ENCODE results near the gene MYL12B. TPM values are rescaled to one million over a fixed set of nuclear protein-coding genes. Genes with fewer than 3 reads are reported as not detected.
"Not testable (repeated sequence)": the region's sequence is repeated elsewhere in the genome, so short reads cannot be mapped to it uniquely, and the experiment has no call there.

Gene MYL12B
- total and polyA plus RNA-seq, 5 donors, result 171 to 343 (median 176) TPM

DNA sequence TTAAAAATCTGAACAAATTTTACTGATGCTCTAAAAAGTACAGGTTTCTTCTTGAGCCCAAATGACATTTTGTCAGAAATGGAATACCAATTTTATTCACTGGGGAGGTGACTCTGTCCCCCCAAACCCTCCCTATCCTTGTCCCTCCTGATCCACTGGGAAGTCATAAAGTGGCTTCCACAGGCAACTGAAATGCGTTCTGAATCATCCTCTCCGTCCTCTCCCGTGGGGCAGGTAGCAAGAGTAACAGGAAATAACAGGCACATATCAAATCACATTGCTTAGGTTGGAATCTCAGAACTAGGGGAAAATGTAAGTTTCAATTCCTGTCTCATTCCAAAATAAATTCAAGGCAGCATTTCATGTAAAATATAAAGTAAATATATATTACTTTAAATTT is 44.5 kb downstream of the MYL12B start:
- Histone ChIP-seq H3K4me3 (ENCODE audit: low read length) (no peak overlapping the region), H3K9me3 (ENCODE audit: control insufficient read depth, low read length) (no peaks in the 10 kb centered on the region), H3K27me3 (ENCODE audit: control insufficient read depth, insufficient read depth) (no peaks in the 10 kb centered on the region), H3K4me1 (ENCODE audit: control insufficient read depth, insufficient read depth, low read length) (no peaks in the 10 kb centered on the region), H3K27ac (ENCODE audit: low read length) (no peak overlapping the region)
- DNase-seq (no peak), ATAC-seq (no peak)
- intact Hi-C loops (cut with DNase I), result no loop called here
- 62% methylated on average over 3 of the region's 3 CpGs for WGBS

DNA sequence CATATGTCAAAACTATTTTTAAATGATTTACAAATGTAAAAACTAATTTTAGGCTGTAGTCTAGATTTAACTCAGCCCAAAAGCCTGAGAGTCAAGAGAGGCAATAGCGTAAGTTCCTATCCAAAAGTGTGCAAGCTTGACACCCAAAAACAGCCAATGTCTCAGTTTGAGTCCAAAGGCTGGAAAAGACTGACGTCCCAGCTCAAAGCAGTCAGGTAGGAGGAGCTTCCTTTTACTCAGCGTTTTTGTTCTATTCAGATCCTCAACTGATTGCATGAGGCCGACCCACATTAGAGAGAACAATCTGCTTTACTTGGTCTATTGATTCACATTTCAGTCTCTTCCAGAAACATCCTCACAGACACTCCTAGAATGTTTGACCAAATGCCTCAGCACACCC is 51.8 kb downstream of the MYL12B start:
- no peaks in the 10 kb centered on the region for H3K4me1 ChIP-seq (ENCODE audit: control insufficient read depth, insufficient read depth, low read length)
- ATAC-seq, result no peak
- H3K27ac ChIP-seq (ENCODE audit: low read length), result no peak overlapping the region
- no peaks in the 10 kb centered on the region for H3K9me3 ChIP-seq (ENCODE audit: control insufficient read depth, low read length)
- no peak overlapping the region for H3K4me3 ChIP-seq (ENCODE audit: low read length)
- 54% methylated on average over 4 of the region's 4 CpGs for WGBS
- no peaks in the 10 kb centered on the region for H3K27me3 ChIP-seq (ENCODE audit: control insufficient read depth, insufficient read depth)
- intact Hi-C loops (cut with DNase I), result no loop called here
- DNase-seq, result no peak

DNA sequence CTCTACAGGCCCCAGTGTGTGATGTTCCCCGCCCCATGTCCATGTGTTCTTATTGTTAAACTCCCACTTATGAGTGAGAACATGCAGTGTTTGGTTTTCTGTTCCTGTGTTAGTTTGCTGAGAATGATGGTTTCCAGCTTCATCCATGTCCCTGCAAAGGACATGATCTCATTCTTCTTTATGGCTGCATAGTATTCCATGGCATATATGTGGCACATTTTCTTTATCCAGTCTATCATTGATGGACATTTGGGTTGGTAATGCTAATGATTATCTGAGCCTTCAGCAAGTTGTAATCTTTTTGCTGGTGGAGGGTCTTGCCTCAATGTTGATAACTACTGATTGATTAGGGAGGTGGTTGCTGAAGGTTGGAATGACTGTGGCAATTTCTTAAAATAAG is 53.4 kb downstream of the MYL12B start:
- 95% methylated on average over 1 of the region's 1 CpG for WGBS
- H3K4me3 ChIP-seq (ENCODE audit: low read length); DNase-seq; H3K4me1 ChIP-seq (ENCODE audit: control insufficient read depth, insufficient read depth, low read length); H3K27ac ChIP-seq (ENCODE audit: low read length); H3K9me3 ChIP-seq (ENCODE audit: control insufficient read depth, low read length); intact Hi-C loops (cut with DNase I); ATAC-seq; H3K27me3 ChIP-seq (ENCODE audit: control insufficient read depth, insufficient read depth): not testable (repeated sequence)

DNA sequence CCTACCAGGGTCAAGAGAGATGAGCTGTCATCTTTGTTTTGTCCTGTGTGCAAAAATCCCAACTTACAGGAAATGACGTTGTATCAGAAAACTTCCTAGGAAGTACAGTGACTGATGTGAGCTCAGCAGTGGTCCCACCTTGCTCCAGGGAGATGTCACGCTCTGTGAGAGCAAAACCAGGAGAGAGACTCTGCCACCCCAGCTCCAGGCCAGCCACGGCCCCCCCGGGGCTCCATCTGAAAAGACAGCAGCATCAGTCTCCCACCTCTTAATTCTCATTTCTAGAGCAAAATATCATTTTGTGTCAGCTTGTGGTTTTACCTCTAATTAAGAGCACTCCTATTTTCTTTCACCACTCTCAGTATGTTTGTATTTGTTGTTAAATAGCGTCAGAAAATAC is 57.5 kb downstream of the MYL12B start:
- no peak overlapping the region for H3K4me3 ChIP-seq (ENCODE audit: low read length)
- no peaks in the 10 kb centered on the region for H3K27me3 ChIP-seq (ENCODE audit: control insufficient read depth, insufficient read depth)
- no peaks in the 10 kb centered on the region for H3K4me1 ChIP-seq (ENCODE audit: control insufficient read depth, insufficient read depth, low read length)
- no peak for ATAC-seq
- H3K27ac ChIP-seq (ENCODE audit: low read length), result no peak overlapping the region
- no peak for DNase-seq
- no peaks in the 10 kb centered on the region for H3K9me3 ChIP-seq (ENCODE audit: control insufficient read depth, low read length)
- whole genome bisulfite sequencing, result 72% methylated on average over 5 of the region's 5 CpGs
- intact Hi-C loops (cut with DNase I), result no loop called here

DNA sequence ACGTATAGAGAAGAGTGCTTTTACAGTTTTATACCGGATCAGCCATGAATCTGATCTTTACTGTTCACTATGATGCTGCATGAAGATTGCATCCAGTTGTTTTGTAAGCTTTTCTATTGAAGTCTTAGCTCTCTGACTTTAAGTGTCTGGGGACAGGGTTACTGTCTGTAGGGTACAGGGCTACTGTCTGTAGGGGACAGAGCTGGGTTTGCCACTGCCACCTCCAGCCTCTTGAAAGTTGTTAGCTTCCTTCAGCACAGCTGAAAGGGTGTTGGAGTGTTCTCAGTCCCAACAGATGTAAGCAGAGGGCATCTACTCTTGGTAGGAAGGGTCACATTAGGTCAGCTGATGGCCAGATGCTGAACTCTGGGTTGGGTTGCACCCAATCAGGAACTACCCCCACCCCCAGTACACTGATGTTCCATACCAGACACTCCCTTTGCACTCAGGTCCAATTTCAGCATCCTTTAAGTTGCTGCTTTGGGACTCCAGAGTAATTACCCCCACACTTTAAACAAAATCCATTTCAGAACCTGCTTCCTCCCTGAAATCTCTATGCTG is 58.0 kb downstream of the MYL12B start:
- intact Hi-C loops (cut with DNase I), result no loop called here

DNA sequence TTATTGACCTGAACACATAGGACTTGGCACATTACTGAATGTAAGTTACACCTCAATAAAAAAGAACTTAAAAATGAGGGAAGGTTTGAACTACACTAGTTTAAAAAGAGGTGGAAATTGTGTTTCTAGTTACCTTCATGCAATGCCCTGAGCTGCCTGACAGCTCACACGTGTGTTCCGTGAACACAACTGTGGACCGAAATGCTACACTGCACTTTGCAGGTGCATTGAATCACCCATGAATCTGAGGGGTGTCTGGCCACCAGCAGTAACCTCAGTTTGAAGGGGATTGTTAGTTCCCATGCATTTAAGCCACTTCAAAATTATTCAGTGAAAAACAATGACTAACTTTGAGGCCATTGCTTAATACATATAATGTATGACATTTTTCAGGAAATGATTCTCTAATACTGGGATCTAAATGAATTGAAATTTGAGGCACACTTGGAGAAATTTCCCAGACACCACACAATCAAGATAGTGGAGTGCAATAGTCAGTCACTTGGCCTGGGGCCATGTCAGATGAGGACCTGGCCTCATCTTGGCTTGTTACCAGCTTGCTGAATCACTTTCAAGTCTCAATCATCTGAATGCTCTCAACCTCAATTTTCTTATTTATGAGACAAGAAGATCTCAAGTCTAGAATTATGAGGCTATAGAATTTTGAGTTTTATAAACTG is 59.3 kb downstream of the MYL12B start:
- H3K27me3 ChIP-seq (ENCODE audit: control insufficient read depth, insufficient read depth), result no peaks in the 10 kb centered on the region
- intact Hi-C loops (cut with DNase I), result no loop called here
- 89% methylated on average over 3 of the region's 3 CpGs for WGBS

More for the DNA sequence above, 58.0 kb downstream of the MYL12B start:
- Histone ChIP-seq H3K27ac (ENCODE audit: low read length) (no peak overlapping the region), H3K4me3 (ENCODE audit: low read length) (no peak overlapping the region), H3K4me1 (ENCODE audit: control insufficient read depth, insufficient read depth, low read length) (no peaks in the 10 kb centered on the region), H3K27me3 (ENCODE audit: control insufficient read depth, insufficient read depth) (no peaks in the 10 kb centered on the region), H3K9me3 (ENCODE audit: control insufficient read depth, low read length) (no peaks in the 10 kb centered on the region)
- 81% methylated on average over 2 of the region's 2 CpGs for WGBS
- DNase-seq (no peak), ATAC-seq (no peak)

DNA sequence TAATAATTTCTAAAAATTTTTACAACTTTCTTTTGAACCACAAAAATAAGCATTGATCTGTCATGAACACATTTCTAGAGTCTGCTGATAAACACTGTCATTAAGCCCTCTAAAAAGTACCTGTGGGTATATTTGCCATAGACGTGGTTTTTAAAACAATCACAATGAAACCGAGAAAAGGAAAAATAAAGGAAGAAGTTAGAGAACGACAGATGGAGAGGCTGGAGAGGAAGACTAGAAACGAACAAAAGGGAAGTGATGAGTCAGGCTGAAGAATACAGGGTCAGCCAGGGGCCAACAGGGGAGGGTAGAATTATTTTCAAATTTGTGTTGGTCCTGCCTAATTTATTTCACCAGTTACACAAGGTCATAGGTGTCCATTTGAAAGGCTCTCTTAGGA is 62.0 kb downstream of the MYL12B start:
- WGBS, result 32% methylated on average over 4 of the region's 4 CpGs
- no peak for ATAC-seq
- intact Hi-C loops (cut with DNase I), result no loop called here

More for the DNA sequence above, 59.3 kb downstream of the MYL12B start:
- no peak overlapping the region for H3K4me3 ChIP-seq (ENCODE audit: low read length)
- DNase-seq, result no peak
- H3K4me1 ChIP-seq (ENCODE audit: control insufficient read depth, insufficient read depth, low read length), result no peaks in the 10 kb centered on the region
- no peaks in the 10 kb centered on the region for H3K9me3 ChIP-seq (ENCODE audit: control insufficient read depth, low read length)
- no peak for ATAC-seq
- H3K27ac ChIP-seq (ENCODE audit: low read length), result no peak overlapping the region

More for the DNA sequence above, 62.0 kb downstream of the MYL12B start:
- DNase-seq, result no peak
- H3K4me1 ChIP-seq (ENCODE audit: control insufficient read depth, insufficient read depth, low read length), result no peaks in the 10 kb centered on the region
- no peak overlapping the region for H3K4me3 ChIP-seq (ENCODE audit: low read length)
- no peaks in the 10 kb centered on the region for H3K9me3 ChIP-seq (ENCODE audit: control insufficient read depth, low read length)
- H3K27me3 ChIP-seq (ENCODE audit: control insufficient read depth, insufficient read depth), result no peaks in the 10 kb centered on the region
- H3K27ac ChIP-seq (ENCODE audit: low read length), result no peak overlapping the region

Other genes starting within 250 kb of the MYL12B start
- gene LPIN2, start 249.0 kb upstream of the MYL12B start, total RNA-seq, result 10 to 100 TPM; 12.6 to 18.1 (median 14.2) TPM
- gene LPIN2, start 249.0 kb upstream of the MYL12B start, polyA plus RNA-seq, result 5.0 TPM
- gene MYOM1, start 42.2 kb upstream of the MYL12B start, total RNA-seq, result 100 to 1,000 TPM; 337 to 479 (median 357) TPM
- gene MYOM1, start 42.2 kb upstream of the MYL12B start, polyA plus RNA-seq, result 177 TPM
- 100 to 1,000 TPM; 493 to 926 (median 671) TPM for gene MYL12A, start 14.3 kb upstream of the MYL12B start, total RNA-seq
- gene MYL12A, start 14.3 kb upstream of the MYL12B start, polyA plus RNA-seq, result 1,833 TPM
- 10 to 100 TPM; 11.4 to 19.2 (median 12.8) TPM for gene TGIF1, start 188.0 kb downstream of the MYL12B start, total RNA-seq
- gene TGIF1, start 188.0 kb downstream of the MYL12B start, polyA plus RNA-seq, result 12.1 TPM

Measured in right cardiac atrium (tissue), 5 donors.